ENCODE data around the gene PNPLA1. TPM values are rescaled to one million over a fixed set of nuclear protein-coding genes. Genes with fewer than 3 reads are reported as not detected.

PNPLA1 gene
- under 1 TPM in 2 of 4 donors, not detected in 2; 0.59 to 0.64 TPM for total RNA-seq

GRCh38 chr6:36269834-36270705 is at the start of gene PNPLA1:
PNPLA1 (plus strand) TSS chr6:36270060; CDS start chr6:36270460, 400 bp downstream.
- H3K4me1 ChIP-seq, result peaks cover 3 to 32% (median 7%) of the 10 kb centered on the region in 3 donors
- H3K27ac ChIP-seq, result no peak within 1 kb of the TSS
- intact Hi-C loops (cut with DNase I), result no loop called here
- H3K9me3 ChIP-seq, result peaks cover 0 to 9% (median 0%) of the 10 kb centered on the region in 3 donors
- WGBS, 2 donors, result 28 to 63% methylated on average over 7 to 20 of the region's 32 CpGs
- TF ChIP-seq, protein P1, sequence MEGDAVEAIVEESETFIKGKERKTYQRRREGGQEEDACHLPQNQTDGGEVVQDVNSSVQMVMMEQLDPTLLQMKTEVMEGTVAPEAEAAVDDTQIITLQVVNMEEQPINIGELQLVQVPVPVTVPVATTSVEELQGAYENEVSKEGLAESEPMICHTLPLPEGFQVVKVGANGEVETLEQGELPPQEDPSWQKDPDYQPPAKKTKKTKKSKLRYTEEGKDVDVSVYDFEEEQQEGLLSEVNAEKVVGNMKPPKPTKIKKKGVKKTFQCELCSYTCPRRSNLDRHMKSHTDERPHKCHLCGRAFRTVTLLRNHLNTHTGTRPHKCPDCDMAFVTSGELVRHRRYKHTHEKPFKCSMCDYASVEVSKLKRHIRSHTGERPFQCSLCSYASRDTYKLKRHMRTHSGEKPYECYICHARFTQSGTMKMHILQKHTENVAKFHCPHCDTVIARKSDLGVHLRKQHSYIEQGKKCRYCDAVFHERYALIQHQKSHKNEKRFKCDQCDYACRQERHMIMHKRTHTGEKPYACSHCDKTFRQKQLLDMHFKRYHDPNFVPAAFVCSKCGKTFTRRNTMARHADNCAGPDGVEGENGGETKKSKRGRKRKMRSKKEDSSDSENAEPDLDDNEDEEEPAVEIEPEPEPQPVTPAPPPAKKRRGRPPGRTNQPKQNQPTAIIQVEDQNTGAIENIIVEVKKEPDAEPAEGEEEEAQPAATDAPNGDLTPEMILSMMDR (IDR thresholded peaks at IDR 0.05), result peak in 1 of 6 experiments; percentile 16
- no peak for TF ChIP-seq POLR2A (IDR thresholded peaks at IDR 0.05)
- H3K36me3 ChIP-seq, result no peaks in the 10 kb centered on the region
- no peak within 1 kb of the TSS for H3K4me3 ChIP-seq
- H3K27me3 ChIP-seq, result peaks cover 0 to 24% (median 0%) of the 10 kb centered on the region in 4 donors
- no peak for DNase-seq

DNA sequence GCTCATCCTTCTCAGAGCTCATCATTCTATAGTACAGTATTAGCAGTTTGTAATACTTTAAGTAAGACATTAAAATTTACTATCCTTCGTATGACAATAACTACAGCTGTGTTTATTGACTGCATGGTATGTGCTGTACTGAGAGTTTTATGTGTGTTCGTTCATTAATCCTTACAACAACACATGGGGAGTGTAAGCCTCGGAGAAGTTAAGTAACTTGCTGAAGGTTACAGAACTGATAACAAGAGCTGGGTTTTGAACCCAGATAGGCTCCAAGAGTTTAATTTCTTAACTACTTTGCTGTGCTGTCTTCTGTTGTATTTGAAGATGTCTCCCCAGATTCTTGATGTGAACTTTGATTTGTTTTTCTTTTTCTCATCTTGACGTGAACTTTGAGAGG is 49.6 kb upstream of the PNPLA1 start:
- peaks cover 11 to 97% (median 17%) of the 10 kb centered on the region in 3 donors for H3K36me3 ChIP-seq
- peaks cover 0 to 28% (median 0%) of the 10 kb centered on the region in 3 donors for H3K4me1 ChIP-seq
- H3K27me3 ChIP-seq, result no peaks in the 10 kb centered on the region
- H3K4me3 ChIP-seq, result no peak overlapping the region
- no peak for DNase-seq
- no peak for TF ChIP-seq POLR2A (IDR thresholded peaks at IDR 0.05)
- TF ChIP-seq, protein P1 (IDR thresholded peaks at IDR 0.05), result no peak
- 84 to 91% methylated on average over 4 of the region's 4 CpGs for WGBS, 2 donors
- intact Hi-C loops (cut with DNase I), result no loop called here
- H3K27ac ChIP-seq, result no peak overlapping the region
- no peaks in the 10 kb centered on the region for H3K9me3 ChIP-seq

- DNase-seq, result no peak
- Histone ChIP-seq H3K36me3 (peaks cover 6 to 97% (median 17%) of the 10 kb centered on the region in 3 donors), H3K9me3 (no peaks in the 10 kb centered on the region), H3K27ac (peak overlapping the region in 1 of 4 donors; percentile 2), H3K4me1 (peaks cover 0 to 36% (median 0%) of the 10 kb centered on the region in 3 donors), H3K4me3 (no peak overlapping the region), H3K27me3 (no peaks in the 10 kb centered on the region)
- WGBS, 2 donors, result 45 to 60% methylated on average over 2 of the region's 2 CpGs
- no peak for TF ChIP-seq POLR2A (IDR thresholded peaks at IDR 0.05)
- TF ChIP-seq, protein P1 (IDR thresholded peaks at IDR 0.05), result no peak
- intact Hi-C loops (cut with DNase I), result no loop called here
Observed at GRCh38 chr6:36221674-36222073, 48.2 kb upstream of the PNPLA1 start.

DNA sequence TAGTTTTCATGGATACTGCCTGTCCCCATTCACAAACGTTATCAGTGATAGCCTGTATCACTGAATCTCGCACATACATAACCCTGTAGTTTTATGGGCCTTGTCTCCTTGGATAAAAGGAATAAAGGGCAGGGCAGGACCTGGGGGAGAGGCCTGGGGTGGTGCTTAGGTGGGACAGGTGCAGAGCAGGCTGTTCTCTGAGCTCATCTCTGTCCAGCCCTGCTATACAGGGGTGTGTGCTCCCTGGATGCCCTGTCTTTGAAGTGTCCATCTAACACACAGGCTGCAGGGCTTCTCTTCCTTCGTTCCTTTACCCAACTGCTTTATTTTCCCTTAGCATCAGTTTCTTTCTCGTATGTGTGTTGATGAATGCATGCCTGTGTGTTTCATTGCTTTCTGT is 46.9 kb upstream of the PNPLA1 start:
- Histone ChIP-seq H3K36me3 (peaks cover 6 to 97% (median 13%) of the 10 kb centered on the region in 3 donors), H3K4me1 (peaks cover 0 to 48% (median 3%) of the 10 kb centered on the region in 3 donors), H3K27ac (no peak overlapping the region), H3K27me3 (no peaks in the 10 kb centered on the region), H3K4me3 (no peak overlapping the region), H3K9me3 (no peaks in the 10 kb centered on the region)
- no peak for TF ChIP-seq POLR2A (IDR thresholded peaks at IDR 0.05)
- TF ChIP-seq, protein P1 (IDR thresholded peaks at IDR 0.05), result no peak
- DNase-seq, result no peak
- intact Hi-C loops (cut with DNase I), result no loop called here
- WGBS, 2 donors, result 56 to 84% methylated on average over 4 of the region's 4 CpGs

DNA sequence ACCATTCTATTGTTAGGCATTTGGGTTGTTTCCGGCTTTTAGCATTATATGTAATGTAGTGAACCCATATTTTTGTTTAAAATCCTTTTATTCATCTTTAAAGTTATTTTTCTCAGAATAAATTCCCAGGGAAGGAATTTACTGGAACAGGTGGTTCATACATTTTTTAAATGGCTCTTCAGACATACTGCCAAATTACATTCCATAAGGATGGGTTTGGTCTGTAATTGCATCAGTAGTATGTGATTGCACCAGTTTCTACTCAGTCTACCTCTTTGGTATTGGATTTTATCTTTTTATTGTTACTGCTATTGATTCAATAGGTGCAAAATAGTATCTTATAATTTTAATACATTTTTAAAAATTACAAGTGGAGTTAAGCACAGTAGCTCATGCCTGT is 46.2 kb upstream of the PNPLA1 start:
- no peak for TF ChIP-seq POLR2A (IDR thresholded peaks at IDR 0.05)
- TF ChIP-seq, protein P1 (IDR thresholded peaks at IDR 0.05), result no peak
- H3K4me1 ChIP-seq, result peaks cover 0 to 56% (median 8%) of the 10 kb centered on the region in 3 donors

More for the DNA sequence above, 46.2 kb upstream of the PNPLA1 start:
- H3K9me3 ChIP-seq, result no peaks in the 10 kb centered on the region
- intact Hi-C loops (cut with DNase I), result no loop called here
- H3K27ac ChIP-seq, result no peak overlapping the region
- H3K36me3 ChIP-seq, result peaks cover 3 to 97% (median 17%) of the 10 kb centered on the region in 3 donors
- WGBS, 2 donors, result 89 to 97% methylated on average over 1 of the region's 1 CpG
- DNase-seq, result no peak
- no peaks in the 10 kb centered on the region for H3K27me3 ChIP-seq
- H3K4me3 ChIP-seq, result no peak overlapping the region

Data from esophagus squamous epithelium (tissue), 5 donors.